T-helper 1 cell treated with Interleukin-12 subunit alpha and Interleukin-12 subunit beta and Interleukin-4 antibody, amounts not matched to agents 30 ng/mL and 1 ng/mL, for 36 hours (primary cell): ENCODE results near the gene KCTD11. TPM values are rescaled to one million over a fixed set of nuclear protein-coding genes. Genes with fewer than 3 reads are reported as not detected.
"Not testable (repeated sequence)": the region's sequence is repeated elsewhere in the genome, so short reads cannot be mapped to it uniquely, and the experiment has no call there.

Experiments used
- intact Hi-C: fragments of 100-400 bp; cut with micrococcal nuclease; formaldehyde crosslinking; loops from one replicate; pipeline ENCODE4 v1.15.1; 2024
- total RNA-seq: library from RNA; stranded (reverse); gene quantifications from 2 replicates; pipeline ENCODE4 v1.2.3, GENCODE V29; 2022

The KCTD11 gene
- total RNA-seq, 1 donor from 2014 or later: 10.3 TPM

- intact Hi-C loops: no loop called here
Observed at GRCh38 chr17:7321466-7321865, 30.5 kb upstream of the KCTD11 start.

DNA sequence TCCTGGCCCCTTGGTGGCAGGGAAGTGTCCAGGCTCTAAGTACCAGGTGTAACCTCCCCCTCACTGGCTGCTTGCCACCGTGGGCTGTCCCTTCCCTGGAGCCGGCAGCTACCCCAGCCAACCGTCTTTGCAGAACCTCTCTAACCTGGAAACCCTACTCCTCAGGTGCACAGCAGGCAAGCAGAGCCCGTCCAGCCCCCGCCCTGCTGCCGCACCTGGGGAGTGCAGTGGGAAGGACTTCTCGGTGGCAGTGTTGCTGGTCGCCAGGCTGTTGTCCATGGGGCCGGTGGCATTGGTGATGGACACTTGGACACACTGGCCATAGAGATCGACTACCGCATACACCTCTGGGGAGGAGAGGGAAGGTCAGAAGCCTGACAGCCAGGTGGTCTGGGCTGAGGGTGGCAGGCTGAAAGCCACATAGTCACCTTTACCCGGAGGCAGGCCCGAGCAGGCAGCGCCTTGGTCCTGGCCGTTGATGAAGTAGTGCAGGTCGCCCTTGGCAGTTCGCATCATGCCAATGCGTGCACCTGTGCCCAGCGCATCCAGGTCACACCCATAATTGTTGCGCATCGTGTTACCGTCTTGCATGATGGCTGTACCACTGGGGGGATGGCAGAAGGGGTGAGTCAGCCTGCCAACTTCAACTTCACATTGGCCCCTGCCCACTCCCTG is 29.3 kb upstream of the KCTD11 start:
- intact Hi-C loops: no loop called here

GRCh38 chr17:7323731-7324437 is 28.1 kb upstream of the KCTD11 start:
- intact Hi-C loops: loop anchor here (1.0 kb wide), 2 partner anchors 21 to 27 kb away; no protein-coding TSS in a partner anchor

DNA sequence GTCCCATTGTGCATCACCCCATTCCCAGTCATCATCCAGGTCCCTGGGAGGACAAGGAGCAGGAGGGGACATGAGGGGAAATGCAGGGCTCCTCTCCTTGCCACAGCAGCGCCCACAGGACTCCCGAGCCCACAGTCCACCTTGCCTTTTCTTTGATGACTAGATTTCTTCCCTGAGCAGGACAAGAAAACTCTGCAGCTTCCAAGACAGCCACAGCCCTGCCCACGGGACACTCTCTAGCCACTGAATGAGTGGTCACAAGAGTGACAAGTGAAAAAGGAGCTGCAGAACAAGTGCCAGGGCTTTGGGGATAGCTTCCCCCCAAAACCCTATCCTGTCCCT is 27.6 kb upstream of the KCTD11 start:
- intact Hi-C loops: loop anchor here (1.0 kb wide), 2 partner anchors 21 to 27 kb away; no protein-coding TSS in a partner anchor

DNA sequence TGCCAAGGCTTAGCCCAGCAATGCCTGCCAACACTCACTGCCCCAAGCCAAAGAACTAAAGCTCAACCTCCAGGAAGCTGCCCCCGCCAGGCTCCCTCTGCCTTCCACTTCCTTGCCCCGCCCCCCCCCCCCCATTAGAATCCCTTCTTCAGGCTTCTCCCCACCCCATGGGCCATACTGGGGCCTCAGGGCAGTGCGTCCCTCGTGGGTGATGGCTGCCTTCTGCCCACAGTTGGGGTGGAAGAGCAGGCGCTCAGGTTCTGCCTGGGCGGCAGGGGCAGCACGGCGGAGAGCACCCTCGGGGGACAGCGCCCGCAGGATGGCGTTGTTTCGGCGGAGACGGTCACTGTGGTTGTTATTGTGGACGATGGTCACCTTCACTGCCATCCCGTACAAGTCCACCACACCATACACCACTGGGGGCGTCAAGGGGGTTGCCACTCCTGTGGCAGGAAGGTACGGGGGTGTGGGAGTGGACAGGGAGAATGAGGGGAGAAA is 26.9 kb upstream of the KCTD11 start:
- intact Hi-C loops: no loop called here

DNA sequence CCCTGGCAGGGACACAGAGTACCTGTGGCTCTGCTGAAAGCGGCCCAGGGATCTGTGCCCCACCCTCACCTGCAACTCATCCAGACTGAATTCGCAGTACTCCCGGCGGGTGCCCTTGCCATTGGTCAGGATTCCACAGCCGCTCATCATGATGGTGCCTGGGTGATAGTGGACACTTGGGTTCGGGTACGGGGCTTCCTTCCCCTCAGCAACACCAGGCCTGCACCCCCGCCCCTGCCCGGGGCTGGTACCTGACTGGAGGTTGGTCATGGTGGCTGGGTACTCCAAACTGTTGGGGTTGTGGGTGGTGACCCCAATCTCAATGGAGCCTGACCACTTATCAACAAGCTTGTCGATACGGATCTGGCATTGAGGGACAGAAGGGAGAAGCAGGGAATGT is 25.8 kb upstream of the KCTD11 start:
- intact Hi-C loops: no loop called here

DNA sequence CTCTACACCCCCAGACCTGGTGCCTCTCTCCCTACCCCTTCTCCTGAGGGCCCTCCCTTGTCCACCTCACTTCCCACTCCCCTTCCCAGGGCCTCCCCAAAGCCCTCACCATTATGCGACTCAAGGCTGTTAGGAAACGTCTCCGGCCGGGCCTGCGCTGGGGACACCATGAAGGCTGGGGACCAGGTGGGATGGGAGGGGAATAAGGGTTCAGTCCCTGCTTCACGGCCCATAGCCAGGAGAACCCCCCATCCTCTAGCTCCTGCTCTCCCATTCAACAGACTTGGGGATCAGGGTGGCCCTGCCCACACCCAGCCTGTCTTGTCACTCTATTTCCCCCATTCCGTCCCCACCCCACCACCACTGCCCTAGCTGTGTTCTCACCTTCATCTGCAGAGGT is 24.9 kb upstream of the KCTD11 start:
- intact Hi-C loops: no loop called here

DNA sequence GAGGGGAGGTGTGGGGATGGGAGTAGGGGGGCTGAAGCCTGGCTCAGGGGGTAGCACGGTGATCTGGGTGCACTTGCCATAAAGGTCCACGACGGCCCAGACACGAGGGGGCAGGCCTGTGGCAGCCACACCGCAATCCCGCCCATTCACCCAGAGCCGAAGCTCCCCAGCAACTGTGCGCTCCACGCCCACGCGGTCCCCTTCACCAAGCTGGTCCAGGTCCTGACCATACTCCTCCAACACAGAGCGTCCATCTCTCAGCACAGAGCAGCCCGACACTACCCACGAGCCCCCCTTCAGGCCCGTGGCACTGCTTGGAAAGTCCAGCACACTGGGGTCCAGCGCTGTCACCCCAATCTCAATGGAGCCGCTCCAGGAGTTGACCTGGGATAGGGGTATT is 24.5 kb upstream of the KCTD11 start:
- intact Hi-C loops: no loop called here

DNA sequence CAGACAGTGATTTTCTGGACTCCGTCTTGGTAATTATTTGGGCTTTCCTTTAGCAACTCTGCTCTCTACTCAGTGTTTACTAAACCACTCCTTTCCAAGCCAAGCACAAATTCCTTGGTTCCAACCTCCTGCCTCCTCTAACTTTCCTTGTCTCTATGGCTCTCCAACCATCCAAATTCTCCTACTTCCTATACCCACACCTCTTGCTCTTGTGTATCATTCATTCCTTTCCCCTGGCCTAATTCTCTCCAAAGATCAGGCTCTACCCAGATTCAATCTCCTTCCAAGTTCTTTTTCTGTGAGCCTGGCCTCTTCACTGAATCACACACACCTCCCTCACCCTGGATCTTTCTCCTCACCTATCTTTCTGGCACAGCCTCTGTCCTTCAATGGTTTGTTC is 24.0 kb upstream of the KCTD11 start:
- intact Hi-C loops: loop anchor here (2.0 kb wide), 2 partner anchors 57 to 67 kb away; partner anchors contain the start of gene PLSCR3

DNA sequence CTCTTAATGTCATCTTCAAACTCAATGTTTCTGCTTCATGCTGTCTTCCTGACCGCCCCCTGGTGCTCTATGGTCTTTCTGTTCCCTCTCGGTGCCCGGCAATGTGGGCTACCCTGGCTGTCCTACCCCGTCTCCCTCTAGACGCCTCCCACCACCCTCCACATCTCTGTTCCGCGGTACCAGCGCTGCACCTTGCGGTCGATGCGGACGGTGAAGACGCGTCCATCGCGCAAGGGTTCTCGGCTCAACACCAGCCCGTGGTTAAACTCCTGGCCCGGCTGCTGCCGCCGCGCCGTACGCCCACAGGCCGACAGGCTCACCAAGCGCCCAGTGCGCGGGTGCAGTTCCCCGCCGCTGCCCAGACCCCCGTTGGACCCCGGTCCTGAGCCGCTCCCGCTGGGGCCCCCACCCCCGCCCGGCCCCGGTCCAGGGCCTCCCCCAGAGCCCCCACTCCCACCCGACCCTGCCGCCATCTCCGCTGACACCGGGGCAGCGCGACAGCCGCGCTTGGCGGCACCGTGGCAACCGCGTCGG is 23.1 kb upstream of the KCTD11 start, which contains the start of gene NEURL4:
TSS of gene NEURL4 (minus strand) at position 496 of the 534 bp plus-strand sequence. CDS start at position 473, 23 bp downstream.
- intact Hi-C loops: loop anchor here (1.0 to 2.0 kb wide), 11 partner anchors 8 to 155 kb away; partner anchors contain the start of genes EIF5A, GPS2, PHF23 and PLSCR3

DNA sequence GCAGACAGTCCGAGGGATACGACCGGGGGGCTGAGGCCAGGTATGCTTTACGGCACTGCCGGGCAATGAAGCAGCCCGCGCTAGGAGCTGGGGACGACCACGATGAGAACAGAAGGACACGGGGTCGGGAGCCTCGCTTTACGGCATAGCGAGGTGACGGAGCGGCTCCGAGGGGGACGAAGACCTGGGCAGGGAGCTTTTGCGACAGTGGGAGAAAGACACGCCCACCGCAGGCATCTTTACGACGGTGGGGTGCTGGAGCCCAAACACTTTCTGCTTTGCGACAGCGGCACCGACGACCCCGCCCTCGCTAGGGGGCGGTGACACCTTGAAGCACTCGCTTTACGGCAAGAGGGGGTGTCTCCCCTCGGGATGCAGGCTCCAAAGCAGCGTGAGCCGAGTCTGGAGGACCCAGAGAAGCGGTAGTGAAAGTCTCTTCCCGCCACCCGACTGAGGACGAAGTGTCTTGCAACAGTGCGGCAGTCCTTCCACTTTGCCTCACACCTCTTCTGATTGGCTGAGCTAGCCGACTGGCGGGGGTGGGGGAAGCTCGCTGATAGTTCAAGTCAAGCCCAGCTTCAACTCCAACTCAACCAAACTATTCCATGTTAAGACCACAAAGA is 22.5 kb upstream of the KCTD11 start:
- intact Hi-C loops: loop anchor here (1.0 to 2.0 kb wide), 11 partner anchors 8 to 155 kb away; partner anchors contain the start of genes EIF5A, GPS2, PHF23 and PLSCR3

DNA sequence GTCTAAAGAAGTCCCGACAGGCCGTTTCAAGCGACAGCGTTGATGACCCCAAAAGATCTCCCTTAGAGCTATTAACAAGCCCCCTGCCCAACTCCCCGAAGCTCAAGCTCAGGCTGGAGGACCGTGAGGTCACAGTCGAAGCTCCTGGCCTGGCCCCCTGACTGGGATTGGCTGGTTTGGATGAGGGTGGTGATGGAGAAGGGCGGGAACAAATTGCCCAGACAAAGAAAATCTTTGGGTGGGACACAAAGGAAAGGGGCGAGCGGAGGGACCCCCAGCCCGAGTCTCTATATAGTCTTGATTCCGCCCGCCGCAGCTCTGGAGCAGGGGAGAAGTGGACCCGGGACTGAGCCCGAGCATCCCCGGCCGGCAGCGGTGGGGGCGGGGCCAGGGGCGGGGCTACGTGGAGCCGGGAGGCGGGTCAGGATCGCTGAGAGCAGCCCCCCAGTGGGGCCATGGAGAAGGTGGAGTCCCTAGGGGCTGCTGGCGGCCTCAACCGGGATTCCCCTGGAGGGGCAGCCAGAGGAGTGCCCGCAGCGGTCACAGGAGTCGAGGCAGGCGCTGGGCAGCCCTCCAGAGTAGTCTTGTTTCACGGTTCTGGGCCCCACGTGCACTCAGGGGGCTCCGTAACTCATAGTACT is 21.8 kb upstream of the KCTD11 start:
- intact Hi-C loops: loop anchor here (1.0 to 2.0 kb wide), 11 partner anchors 7 to 154 kb away; partner anchors contain the start of genes EIF5A, GPS2, PHF23 and PLSCR3

GRCh38 chr17:7330638-7331015 is 21.3 kb upstream of the KCTD11 start:
- intact Hi-C loops: no loop called here

GRCh38 chr17:7332111-7332510 is 19.9 kb upstream of the KCTD11 start:
- intact Hi-C loops: no loop called here

DNA sequence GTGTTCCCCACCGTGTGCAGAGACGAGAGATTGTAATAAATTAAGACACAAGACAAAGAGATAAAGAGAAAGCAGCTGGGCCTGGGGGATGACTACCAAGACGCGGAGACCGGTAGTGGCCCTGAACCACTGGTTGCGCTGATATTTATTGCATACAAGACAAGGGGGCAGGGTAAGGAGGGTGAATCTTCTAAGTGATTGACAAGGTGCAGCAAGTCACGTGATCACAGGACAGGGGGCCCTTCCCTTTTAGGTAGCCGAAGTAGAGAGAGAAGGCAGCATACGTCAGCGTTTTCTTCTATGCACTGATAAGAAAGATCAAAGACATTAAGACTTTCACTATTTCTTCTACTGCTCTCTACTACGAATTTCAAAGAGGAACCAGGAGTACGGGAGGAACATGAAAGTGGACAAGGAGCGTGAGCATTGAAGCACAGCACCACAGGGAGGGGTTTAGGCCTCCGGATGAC is 19.3 kb upstream of the KCTD11 start:
- intact Hi-C loops: not testable (repeated sequence)

DNA sequence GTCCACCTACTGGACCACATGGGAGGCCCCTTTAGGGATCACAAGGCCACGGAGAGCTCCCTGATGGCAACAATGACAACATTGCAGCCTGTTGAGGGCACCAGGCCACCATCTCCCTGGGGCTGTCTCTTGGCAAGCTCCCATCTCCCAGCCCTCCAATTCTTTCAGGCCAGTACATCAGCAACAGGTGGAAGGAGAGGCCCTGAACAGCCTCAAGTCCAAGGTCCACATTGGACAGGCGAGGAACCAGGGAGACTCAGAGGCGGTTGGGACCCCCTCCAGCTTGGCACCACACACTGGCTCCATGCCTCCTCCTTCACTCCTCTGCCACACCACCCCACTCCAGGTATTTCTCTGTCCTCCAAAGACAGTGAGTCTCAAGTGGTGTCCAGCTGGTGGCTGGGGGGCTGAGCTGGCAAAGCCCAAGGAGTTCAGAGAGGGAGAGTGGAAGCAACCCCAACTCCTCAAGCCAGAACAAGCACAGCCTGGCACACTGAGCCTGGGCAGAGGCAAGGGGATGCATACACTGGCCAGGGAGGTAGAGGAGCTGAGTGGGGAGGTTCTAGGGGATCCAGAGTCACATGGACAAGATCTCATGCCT is 16.9 kb upstream of the KCTD11 start:
- intact Hi-C loops: no loop called here

DNA sequence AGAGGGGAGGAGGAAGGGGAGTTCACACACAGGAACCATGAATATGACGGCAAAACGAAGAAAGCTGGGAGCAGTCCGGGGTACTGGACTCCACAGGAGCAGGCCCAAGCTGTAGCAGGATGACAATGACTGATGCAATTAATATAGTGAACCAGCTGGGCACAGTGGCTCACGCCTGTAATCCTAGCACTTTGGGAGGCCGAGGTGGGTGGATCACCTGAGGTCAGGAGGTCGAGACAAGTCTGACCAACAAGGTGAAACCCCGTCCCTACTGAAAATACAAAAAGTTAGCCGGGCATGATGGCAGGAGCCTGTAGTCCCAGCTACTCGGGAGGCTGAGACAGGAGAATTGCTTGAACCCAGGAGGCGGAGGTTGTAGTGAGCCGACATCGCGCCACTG is 16.2 kb upstream of the KCTD11 start:
- intact Hi-C loops: loop anchor here (1.0 to 2.0 kb wide), 6 partner anchors 10 to 119 kb away; partner anchors contain the start of genes TMEM256 and YBX2

DNA sequence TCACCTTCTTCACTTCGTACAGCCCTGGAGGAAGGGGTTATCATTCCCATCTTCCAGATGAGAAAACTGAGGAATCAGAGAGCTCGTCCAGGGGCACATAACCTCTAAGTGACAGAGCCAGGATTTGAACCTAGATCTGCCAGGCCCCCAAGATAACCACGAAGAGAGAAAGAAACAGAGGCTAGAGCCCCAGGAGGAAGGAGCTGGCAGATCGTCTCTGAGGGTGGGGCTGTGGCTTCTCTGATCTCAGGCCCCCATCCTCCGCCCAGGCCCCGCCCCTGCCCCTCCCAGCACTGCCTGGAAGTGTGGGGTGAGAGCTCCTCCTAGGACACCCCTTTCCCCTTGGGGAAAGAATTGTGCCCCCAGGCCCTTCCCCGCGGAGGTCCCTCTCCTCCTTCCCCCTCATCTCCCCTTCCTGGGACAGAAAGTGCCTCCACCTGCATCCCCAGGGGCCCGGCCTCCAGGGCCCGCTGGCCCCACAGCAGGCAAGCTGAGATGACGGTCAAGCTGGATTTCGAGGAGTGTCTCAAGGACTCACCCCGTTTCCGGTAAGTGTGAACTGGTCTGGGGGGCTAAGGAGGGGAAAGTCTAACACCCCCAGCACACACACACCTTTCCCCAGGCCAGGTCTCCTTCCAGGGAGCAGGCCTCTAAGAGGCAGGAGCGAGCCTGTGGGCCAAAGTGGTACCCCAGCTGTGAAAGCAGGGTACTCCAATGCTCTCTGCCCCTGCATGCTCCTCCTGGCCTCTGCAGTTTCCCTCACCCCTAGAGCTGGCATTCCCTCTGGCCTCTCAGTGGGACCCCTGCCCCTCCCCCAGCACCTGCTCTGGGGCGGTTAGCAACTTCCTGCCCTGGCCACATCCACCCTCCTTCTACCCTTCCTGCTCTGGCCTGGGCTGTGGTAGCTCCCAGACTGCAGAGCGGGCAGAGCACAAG is 15.5 kb upstream of the KCTD11 start, which contains the start of gene ACAP1:
TSS of gene ACAP1 (plus strand) at position 290 of the 936 bp plus-strand sequence. CDS start at position 496, 206 bp downstream.
- intact Hi-C loops: loop anchor here (1.0 to 2.0 kb wide), 7 partner anchors 7 to 118 kb away; partner anchors contain the start of genes NEURL4, TMEM256 and YBX2

- intact Hi-C loops: loop anchor here (1.0 to 2.0 kb wide), 2 partner anchors 8 to 117 kb away; partner anchors contain the start of gene NEURL4
Observed at GRCh38 chr17:7337600-7337999, 14.4 kb upstream of the KCTD11 start.
